HG02763 (cell line): ENCODE measurements around the gene ACAA1.
"Not testable (repeated sequence)": the region's sequence is repeated elsewhere in the genome, so short reads cannot be mapped to it uniquely, and the experiment has no call there.

Experiments used
- ATAC-seq: cut with Tn5 transposase; IDR thresholded peaks from one replicate; pipeline ENCODE4 v1.9.1; 2021; ENCODE audit warnings: mild to moderate bottlenecking, moderate library complexity; ENCODE audit not compliant: unreplicated experiment

The ACAA1 gene, protein sequence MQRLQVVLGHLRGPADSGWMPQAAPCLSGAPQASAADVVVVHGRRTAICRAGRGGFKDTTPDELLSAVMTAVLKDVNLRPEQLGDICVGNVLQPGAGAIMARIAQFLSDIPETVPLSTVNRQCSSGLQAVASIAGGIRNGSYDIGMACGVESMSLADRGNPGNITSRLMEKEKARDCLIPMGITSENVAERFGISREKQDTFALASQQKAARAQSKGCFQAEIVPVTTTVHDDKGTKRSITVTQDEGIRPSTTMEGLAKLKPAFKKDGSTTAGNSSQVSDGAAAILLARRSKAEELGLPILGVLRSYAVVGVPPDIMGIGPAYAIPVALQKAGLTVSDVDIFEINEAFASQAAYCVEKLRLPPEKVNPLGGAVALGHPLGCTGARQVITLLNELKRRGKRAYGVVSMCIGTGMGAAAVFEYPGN

DNA sequence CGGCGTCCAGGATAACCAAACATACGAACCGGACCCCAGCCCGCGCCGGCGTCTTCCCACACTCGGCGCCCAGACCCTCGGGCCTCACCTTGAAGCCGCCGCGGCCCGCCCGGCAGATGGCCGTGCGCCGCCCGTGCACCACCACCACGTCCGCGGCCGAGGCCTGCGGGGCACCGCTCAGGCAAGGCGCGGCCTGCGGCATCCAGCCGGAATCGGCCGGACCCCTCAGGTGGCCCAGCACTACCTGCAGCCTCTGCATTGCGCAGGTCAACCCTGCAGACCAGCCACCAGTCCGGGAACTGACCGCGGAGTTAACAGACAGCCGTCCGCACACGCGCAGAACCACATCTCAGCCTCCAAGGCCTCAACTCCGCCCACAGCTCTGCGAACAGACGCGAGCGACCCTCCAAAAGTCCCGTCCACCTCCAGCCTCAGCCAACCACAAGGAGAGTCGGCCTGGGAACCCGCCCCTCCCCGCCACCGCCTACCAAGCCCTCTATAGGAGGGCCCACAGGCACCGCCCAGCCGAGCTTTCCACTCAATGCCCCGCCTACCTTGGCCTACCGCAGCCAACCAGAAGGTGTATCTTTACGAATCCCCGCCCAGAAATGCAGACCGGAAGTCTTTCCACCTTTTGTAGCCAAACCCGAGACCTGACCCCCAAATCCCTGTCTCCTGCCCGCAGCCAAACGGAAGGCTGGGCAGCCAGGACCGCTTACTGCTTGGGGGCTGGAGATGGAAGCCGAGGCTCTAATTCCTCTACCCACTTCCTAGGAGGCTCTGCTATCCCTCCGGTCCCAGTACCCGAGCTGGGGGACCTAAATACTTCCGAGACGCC is at the start of gene ACAA1:
Gene ACAA1, minus strand, starts transcription at position 351 of the 838 bp plus-strand sequence. Its CDS starts 92 bp downstream, at position 259.
- ATAC-seq: peak; percentile 89

DNA sequence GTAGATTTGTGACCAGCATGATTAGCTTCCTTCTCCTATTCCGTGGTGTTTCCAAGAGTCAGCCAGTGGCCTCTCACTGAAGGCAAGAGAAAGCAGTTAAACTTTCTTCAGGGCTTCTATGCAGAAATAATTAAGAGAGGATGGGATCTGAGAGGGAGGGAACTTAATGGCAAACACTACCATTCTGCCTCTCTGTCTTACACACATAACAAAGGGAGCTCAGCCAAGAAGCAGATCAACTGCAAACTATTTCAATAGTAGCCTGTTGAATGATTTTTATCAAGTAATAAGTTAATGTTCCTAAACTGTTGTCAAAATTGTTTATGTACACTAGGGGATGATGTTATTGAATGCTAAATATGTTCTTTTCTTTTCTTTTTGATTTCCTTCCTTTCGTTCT is 40.3 kb upstream of the ACAA1 start:
- ATAC-seq: no peak

DNA sequence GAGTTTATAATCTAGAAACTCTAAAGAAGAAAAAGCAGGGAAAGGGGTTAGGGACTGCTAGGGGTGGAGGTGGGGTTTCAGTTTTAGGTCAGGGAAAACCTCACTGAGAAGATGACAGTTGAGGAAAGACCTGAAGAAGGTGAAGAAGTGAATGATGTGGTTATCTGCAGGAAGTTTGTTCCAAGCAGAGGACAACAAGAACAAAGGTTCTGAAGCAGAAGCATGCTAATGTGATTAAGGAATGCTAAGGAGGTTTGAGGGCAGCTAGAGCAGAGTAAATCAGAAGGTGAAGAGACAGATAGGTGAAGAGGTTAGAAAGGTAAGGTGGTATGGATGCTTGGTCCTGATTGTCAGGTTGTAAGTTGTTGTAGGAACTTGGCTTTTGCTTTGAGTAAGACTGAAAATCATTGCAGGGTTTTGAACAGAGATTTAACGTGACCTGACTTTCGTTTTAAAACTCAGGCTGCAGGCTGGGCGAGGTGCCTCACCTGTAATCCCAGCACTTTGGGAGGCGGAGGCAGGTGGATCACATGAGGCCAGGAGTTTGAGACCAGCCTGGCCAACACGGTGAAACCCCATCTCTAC is 37.0 kb upstream of the ACAA1 start:
- ATAC-seq: no peak

DNA sequence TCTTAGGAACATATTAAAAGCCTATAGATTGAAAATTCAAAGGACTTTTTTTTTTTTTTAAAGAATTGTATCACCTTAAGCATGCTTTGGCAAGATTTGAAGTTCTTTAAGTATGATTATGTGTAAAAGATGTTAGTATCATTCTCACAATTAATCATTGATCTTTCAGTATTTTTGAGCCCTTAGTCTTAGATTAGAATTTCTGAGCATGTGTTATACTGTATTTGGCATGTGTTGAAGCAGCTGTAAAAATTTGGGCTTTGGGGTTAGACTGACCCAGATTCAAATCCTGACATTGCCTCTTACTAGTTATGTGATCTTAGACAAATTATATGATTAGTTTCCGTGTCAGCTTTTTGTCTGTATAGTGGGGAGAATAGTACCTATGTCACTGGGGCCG is 34.7 kb upstream of the ACAA1 start:
- ATAC-seq: no peak

DNA sequence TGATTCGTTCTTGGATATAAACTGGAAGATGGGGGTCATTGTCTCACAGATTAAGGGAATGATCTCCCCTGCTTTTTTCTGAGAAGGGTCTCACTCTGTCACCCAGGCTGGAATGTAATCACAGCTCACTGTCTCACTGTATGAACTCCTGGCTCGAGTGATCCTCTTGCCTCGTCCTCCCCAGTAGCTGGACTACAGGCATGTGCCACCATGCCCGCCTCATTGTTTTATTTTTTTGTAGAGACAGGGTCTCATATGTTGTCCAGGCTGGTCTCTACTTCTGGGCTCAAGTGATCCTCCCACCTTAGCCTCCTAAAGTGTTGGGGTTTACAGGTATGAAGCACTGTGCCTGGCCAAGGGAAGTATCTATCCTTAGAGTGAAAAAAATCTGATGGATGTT is 33.8 kb upstream of the ACAA1 start:
- no peak for ATAC-seq

DNA sequence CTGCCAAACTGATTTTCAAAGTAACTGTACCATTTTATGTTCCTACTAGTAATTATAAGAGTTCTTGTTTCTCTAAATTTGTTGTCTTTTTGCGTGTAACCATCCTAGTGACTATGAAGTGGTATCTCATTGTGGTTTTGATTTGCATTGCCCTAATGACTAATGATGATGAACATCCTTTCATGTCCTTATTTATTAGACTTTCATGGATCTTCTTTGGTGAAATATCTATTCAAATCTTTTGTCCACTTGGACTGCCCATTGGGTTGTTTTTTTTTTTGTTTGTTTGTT is 32.0 kb upstream of the ACAA1 start:
- ATAC-seq: no peak

DNA sequence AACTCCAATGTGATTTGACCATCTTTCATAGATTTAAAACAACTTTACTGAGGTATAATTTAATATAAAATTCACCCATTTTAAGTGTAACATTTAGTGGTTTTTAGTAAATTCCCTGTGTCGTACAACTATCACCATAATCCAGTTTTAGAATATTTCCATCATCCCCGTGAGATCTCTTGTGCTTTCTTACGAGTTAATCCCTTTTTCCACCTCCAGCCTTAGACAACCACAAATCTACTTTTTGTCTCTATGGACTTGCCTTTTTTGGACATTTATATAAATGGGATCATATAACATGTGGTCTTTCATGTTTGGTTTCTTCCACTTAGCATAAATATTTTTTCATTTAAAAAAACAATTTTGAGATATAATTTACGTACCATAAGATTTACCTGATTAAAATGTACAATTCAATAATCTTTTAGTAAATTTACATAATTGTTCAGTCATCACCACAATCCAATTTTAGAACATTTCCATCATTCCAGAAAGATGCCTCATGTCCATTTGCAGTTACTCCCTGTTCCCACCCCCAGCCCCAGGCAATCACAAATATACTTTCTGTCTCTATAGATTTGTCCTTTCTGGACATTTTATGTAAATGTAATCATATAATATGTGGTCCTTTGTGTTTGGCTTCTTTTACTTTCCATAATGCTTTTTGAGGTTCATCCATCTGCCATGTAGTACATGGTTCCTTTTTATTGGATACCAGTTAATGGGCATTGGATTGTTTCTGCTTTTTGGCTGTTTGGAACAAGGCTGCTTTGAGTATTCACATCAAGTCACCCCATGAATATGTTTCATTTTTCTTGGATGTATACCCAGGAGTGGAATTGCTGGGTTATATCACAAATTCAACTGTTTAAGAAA is 31.5 kb upstream of the ACAA1 start:
- no peak for ATAC-seq

DNA sequence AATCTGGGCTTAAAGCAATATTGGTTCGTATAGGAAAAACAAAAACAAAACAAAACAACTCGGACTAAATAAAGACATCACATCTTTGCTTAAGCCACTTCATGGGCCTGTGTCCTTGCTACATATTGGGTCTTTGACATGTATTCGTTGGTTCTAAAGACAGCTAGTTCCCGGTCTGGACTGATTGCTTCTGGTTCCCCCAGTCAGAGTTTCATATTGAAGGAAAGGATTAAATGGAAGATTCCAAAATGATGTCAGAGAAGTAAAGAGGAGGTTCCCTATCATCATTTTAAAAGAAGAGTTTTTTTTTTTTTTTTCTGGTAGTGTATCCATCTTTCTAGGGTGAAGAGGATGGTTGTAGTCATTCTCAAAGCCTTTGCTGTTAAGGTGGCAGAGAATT is 30.7 kb upstream of the ACAA1 start:
- ATAC-seq: no peak

DNA sequence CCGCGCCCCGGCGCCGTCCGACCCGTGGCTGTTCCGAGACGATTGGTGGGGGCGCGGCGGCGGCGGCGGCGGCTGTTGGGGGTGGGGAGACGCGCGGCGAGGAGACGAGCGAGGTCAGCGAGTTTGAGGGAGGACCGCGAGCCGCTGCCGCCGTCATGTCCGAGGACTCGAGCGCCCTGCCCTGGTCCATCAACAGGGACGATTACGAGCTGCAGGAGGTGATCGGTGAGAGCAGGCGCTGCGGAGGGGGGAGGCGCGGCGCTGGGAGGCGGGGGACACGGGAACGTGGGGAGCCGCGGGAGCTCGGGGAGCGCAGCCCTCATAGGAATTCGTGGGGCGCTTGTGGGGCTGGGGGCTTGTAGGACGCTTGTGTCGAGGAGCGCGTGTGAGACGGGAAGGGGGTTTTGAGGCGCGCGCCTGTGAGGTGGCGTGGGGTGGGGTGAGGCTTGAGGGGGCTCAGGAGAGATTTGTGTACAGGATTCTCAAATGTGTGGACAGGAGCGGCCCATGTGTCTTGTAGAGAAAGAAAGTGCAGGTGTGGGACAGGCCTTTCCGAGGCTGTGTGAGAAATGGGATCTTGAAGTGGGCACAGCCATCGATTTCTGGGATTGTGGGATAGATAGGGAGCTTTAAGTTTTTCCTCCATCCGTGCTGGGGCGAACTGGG is 28.9 kb upstream of the ACAA1 start:
- no peak for ATAC-seq

DNA sequence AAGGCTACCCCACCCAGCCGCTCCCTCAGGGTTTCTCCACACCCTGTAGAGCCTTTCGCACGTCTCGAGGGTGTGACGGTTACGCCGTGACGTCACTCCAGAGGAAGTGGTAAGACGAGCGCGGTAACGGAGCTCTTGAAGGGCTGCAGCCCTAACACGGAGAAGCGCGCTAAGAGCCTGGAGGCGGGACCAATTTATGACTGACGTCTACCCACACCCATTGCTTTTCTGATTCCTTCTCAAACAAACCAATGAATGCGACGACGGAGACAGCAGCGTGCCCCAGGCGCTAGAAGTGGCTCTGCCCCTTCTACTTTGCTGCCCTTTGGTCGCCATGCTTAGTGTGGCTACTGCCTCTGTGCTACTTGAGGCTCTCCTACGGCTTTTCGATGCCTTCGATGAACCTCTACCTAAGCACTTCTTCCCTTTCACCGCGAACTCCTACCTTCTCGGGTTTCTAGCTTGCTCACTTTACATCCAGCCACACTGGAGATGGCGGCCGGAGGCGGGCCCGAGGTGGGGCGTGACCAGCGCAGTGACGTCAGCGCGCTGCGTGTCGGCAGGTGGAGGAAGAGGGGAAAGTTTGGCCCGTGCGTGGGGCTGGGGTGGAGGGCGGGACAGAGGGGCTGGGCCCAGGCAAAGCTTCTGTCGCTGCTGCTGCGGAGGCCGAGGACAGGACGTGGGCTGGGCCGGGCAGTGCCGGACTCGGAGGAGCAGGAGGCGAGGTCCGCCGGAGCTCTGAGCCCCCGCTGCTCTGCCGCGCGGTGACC is 28.2 kb upstream of the ACAA1 start, which contains the start of gene OXSR1:
Gene OXSR1, plus strand, starts transcription at position 586 of the 770 bp plus-strand sequence. CDS start 340 bp downstream, outside the sequence.
- peak; percentile 89 for ATAC-seq

DNA sequence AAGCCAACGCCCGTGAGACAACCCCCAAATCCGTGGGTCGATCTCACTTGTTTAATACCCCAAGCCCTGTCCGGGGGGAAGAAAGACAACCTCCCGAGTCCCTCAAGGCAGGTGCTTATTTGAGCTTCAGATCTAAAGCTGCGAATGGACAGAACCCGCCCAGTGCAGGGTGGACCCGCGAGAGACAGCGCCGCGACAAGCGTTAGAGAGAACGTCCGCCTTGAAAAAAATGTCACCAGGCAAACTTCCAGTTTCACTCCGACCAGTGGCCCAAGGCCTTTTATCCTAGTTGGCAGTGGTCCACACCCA is 27.7 kb upstream of the ACAA1 start:
- no peak for ATAC-seq

DNA sequence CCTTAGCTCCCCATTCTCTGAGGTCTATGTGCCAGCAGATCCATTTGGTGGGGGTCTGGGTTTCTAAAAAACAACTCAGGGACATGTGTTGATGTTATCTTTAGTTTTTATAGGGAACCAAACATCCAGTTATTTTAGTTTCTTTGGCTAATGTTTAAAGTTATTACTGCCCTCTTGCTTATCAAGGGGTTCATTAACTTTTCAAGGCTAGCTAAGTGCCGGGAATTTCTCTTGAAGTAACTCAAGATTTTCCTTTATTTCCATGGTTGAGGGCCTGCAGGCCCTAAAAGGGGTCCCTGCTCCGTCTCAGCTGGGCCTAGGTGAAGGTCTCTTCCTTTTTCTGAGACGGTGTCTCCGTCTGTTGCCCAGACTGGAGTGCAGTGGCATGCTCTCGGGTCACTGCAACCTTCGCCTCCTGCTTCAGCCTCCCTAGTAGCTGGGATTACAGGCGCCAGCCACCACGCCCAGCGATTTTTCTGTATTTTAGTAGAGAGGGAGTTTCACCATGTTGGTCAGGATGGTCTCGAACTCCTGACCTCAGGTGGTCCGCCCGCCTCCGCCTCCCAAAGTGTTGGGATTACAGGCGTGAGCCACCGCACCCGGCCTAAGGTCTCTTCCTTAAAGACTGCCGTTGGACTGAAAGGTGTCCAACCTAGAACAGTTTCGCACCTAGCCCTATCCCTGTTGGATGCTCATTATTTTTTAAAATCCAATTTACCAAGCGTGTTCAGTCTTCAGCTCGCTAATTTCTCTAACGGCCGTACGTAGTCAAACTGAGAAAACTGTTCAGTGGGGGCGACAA is 27.1 kb upstream of the ACAA1 start:
- no peak for ATAC-seq

DNA sequence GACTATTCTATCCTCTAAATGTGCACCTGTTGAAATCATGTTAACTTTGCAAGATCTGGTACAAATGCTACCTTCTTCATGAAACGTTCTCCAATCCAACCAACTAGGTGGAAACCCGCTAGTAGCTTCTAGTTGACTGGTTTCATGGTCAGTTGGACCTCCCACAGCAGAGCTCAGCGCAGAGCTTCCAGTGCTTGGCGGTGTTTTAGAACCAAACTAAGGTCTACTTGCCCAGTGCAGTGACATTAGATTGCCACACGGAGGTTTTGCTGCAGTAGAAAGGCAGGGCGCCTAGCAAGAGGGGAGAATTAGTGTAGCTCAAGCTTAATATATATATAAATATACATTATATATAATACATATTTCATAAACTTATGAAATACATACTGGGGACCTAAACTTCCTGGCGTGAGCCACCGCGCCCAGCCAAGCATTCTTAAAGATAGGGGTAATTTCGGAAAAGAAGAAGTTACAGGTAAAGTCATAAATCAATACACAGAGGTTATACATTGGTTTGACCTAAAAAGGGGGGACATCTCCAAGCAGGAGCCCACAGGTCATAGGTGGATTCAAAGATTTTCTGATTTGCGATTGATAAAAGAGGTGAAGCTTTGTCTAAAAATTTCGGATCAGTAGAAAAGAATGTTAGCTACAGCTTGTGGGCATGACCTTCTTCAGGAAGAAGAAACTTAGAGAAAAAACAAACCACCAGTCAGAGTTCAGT is 26.4 kb upstream of the ACAA1 start:
- ATAC-seq: no peak

DNA sequence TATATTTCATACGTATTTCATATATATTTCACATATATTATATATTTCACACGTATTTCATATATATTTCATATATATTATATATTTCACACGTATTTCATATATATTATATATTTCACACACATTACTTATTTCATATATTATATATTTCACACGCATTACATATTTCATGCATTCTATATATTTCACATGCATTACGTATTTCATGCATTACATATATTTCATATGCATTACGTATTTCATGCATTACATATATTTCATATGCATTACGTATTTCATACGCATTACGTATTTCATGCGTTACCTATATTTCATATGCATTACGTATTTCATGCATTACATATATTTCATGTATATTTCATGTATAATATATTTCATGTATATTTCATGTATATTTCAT is 23.8 kb upstream of the ACAA1 start:
- not testable (repeated sequence) for ATAC-seq

DNA sequence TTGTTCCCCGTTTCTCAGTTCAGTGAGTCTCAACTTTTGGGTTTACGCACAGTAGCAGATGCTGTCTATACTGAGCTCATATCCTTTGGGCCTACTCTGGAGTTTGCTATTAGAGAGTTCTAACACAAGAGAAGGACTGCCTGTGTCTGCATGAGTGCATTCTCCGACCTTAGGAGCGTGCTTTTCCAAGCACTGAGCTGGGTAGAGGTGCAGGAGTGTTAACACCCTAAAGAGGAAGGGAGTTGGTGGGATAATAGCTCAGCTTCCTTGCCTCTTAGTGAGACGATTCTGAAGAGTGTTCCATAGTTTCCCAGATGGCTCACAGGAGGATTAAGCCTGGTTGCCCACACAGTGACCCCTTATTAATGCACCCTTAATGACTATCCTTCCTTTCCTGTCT is 21.5 kb upstream of the ACAA1 start:
- no peak for ATAC-seq

DNA sequence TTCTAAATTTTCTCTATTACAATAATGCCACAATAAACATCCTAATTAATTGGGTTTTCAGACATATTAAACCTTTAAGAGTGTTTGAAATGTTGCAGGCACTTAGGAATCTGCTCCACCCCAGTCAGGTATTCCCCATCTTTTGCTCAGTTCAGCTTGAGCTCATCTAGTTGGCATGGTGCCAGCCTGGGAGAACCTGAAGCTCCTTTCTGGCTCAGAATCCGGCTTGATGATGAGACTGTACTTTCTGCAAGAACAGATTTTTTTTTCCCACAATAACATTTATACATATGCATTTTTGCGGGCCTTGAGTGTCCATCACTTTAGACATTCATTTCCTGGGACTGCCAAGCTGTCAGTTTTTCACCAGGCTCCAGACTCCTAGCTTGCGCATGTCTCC is 20.7 kb upstream of the ACAA1 start:
- ATAC-seq: no peak

DNA sequence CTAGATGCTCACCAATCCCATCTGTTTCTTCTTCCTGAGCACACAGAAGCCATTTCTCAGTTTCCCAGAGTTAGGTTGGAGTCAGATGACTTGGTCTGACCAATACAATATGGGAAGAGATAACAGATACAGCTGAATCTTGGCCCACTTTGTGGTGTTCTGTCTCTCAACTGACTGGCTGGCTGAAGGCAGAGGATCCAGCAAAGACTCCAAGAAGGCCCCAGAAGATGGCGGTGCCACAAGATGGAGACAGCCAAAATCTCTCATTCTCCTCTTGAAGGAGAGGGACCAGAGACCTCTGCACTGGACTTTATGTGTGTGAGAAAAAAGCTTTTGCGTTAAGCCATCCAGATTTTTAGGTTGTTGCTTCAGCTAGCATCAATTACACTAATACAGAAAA is 20.2 kb upstream of the ACAA1 start:
- ATAC-seq: no peak

DNA sequence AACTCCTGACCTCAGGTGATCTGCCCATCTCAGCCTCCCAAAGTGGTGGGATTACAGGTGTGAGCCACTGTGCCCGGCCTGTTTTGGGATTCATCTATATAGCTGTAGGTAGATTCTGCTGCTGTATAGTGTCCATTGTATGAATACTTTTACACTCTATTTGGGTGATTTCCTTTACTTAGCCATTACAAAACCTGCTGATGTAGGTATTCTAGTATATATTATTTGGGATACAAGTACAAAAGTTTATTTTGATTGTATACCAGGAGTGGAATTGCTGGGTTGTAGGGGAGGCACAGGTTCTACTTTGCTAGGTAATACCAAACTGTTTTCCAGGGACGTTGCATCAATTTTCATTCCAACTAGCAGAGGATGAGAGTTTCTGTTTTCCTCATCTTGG is 18.9 kb upstream of the ACAA1 start:
- ATAC-seq: no peak
